Amniotic epithelial cell (primary cell): Measurements from ENCODE around the gene XRCC1.

ENCODE experiments used
- DNase-seq: peaks from one replicate; pipeline ENCODE4 v3.0.0-alpha.2; 2010; ENCODE audit warnings: low read depth

The XRCC1 gene, protein sequence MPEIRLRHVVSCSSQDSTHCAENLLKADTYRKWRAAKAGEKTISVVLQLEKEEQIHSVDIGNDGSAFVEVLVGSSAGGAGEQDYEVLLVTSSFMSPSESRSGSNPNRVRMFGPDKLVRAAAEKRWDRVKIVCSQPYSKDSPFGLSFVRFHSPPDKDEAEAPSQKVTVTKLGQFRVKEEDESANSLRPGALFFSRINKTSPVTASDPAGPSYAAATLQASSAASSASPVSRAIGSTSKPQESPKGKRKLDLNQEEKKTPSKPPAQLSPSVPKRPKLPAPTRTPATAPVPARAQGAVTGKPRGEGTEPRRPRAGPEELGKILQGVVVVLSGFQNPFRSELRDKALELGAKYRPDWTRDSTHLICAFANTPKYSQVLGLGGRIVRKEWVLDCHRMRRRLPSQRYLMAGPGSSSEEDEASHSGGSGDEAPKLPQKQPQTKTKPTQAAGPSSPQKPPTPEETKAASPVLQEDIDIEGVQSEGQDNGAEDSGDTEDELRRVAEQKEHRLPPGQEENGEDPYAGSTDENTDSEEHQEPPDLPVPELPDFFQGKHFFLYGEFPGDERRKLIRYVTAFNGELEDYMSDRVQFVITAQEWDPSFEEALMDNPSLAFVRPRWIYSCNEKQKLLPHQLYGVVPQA

DNA sequence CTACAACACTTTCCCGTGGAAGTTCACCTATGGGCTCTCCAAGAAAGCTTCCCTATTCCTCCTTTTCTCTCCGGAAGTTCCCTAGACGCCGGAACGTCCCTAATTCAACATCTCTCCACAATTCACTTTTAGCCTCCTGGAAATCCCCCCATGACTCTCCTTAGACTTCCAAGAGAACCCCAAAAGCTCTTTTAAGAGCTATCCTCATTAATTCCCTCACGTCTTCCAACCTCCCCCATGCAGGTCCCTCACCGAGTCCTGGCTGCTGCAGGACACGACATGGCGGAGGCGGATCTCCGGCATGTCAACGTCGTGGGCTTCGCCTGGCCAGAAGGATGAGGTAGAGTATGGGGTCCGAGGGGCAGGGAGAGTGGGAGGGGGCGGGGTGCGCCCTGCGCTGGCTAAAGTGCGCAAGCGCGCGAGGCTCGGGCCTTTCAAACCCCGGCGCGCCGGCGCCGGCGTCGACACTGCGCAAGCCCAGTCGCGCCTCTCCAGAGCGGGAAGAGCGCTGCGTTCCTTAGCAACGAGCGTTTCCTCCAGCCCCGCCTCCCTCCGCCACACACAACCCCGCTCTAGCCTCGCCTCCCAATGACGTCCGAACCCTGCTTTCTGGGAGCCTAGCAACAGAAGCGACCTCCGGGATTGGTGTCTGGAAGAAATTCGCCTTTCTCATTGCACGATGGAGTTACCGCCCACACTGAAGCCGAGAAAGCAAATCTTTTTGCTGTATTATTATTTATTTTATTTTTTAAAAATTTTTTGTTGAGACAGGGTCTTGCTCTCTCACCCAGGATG, at the start of gene XRCC1, which contains the start of gene PINLYP:
XRCC1 (minus strand) TSS at position 372 of the 795 bp plus-strand sequence; CDS start at position 303, 69 bp downstream.
PINLYP (plus strand) TSS at position 646 of the 795 bp plus-strand sequence. CDS start 1,391 bp downstream, outside the sequence.
- peak; percentile 98 for DNase-seq

DNA sequence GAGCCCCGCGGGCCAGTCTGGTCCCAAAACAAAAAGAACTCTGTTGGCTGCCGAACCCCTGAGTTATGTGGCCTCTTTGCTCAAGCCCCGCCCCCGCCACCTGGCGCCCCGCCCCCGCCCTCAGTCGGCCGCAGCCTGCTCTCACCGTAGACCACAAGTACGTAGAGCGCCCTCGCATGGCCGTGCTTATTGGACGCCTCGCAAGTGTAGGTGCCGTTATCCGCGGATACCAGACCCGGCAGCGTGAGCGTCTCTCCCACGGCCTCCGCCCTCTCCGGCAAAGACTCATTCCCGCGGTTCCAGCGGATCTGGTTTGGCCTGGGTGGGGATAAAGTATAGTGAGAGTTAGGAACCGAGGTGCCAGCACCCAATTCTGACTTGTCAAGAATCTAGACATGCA, 49.6 kb upstream of the XRCC1 start:
- peak; percentile 74 for DNase-seq

DNA sequence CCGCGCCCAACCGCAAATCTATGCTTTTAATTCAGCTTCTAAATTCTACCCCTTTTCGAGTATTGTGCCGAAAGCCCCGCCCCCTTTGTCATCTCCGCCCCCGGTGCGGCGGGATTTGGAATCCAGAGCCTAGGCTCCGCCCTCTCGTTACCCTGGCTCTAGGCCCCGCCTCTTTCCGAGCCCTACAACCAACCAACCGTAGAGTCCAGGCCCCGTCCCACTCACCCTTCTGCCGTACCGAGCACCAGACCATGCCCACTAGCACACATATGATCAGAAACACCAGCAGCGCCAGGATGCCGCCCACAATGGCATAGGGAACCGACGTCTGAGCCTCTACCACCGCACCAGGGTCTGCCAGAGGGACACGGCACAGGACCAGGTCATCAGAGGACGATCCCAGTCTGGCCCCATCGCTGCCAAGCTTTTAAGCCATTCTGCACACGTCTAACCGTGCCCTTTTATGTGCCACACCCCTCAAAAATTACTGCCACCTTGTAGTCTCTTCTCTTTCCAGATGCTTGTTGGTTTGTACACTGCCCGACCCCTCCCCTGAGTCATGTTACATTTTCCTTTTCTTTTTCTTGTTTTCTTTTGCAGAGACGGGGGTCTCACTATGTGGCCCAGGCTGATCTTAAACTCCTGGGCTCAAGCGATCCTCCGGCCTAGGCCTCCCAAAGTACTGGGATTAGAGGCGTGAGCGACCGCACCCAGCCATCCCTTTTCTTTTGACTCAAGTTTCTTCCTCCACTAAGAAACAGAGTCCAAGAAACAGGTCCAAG, 48.8 kb upstream of the XRCC1 start:
- DNase-seq: no peak

DNA sequence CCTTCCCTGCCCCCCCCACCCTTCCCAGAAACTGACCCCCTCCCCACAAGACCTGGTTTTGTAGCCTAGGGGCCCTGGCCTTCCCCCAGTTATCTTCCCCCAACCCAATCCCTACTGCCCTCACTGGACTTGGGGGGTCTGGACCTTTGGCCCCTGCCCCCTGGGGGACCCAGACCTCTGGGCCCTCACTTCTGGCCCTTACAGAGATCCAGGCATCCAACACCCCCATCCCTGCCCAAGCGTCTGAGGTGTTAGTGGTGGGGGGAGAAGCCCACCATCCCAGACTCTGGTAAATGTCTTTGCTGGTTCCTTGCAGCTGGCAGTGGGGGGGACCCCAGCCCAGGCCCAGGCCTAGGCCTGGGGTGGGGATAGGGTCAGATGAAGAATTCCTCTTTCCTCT, 47.6 kb upstream of the XRCC1 start:
- no peak for DNase-seq

DNA sequence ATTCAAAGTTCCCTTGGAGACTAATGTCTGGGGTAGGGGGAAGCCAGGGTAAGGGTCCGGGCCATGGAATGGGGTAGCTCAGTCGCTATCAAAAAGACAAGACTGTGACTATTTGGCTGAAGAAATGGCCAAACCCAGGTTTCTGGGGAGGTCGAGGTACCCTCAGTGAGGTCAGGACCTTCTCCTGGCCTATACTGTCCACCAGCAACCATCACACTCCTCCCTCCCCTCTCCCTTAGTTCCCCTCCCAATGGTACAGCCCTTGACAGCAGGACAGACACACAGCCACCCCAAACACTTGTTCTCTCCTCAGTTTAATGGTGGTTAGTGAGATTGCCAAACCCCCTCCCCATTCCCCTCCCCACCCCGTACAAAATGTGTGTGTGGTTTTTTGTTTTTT, 46.7 kb upstream of the XRCC1 start:
- DNase-seq: no peak

DNA sequence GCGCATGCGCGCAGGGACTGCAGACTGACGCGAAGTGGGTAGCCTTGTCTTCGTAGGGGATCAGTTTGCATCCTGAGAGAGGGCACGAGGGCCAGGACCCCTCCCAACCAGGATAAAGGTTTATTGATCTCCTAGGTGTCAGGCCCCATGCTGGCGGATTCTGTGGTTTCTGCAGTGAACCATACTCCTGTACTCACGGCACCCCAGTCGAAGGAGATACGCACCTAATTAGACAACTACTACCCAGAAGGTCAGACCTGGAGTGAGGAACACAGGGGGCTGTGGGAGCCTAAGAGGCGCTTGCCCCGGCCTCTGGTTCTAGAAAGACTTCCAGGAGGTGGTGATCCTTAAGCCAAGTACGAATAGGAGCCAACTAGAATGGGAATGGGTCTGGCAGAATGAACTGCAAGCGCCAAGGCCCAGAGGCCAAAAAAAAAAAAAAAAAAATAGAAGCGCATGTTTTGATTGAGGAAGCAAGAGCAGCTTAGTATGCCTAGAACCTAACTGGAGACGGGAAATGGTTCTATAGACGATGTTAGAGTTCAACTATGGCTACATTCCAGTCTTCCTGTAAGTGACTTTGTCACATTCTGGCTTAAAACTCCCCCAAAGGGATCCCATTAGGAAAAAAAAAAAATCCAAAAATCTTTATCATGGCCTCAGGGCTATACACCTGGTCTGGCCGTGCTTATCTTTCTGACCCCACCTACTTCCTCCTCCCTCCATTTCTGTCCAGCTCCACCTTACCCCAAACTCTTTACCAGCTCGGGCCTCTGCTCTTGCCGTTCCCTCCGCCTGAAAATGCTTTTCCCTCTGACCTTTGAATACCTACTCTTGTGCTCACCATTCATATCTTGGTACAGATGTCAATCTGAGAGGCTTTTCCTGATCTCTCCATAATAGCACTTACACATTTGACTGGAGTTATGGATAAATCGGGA, 45.0 kb upstream of the XRCC1 start:
- DNase-seq: no peak

DNA sequence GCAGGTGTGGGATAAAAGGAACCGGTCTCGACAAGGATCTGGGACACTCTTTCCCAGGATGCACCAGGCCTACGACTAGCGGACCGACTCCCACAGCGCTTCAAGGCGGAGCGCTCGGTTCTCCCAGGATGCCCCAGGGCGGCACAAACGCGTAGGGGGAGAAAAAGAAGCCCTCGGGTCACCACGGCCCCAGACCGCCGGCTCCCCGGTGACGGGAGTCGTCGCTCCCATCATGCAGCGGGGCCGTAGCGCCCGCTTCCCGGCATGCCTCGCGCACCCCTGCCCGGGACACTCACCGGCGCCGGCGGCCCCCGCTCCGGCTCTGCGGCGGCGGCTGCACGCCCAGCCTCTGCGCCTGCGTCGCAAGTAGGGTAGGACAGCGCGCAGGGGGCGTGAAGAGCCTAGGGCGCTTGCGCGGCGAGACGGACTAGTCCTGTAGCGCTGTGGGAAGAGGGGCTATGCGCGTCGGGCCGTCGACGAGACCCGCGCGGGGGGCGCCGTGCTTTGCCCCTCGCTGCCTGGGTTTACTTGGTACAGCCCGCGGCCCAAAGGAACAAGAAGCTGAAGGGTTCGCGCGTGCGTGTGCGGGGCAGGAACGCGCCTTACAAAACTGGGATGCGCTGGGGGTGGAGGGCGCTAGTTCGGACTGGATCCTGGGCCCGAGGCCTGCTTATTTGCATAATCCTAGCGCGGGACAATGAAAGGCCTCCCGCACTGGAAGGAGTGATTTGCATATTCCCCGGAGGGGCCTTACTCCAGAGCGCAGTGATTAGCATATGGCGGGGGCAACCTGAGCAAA, 44.1 kb upstream of the XRCC1 start, which contains the start of gene ZNF428:
ZNF428 (minus strand) TSS at position 368 of the 799 bp plus-strand sequence. CDS start 5,325 bp downstream, outside the sequence.
- peak; percentile 85 for DNase-seq

DNA sequence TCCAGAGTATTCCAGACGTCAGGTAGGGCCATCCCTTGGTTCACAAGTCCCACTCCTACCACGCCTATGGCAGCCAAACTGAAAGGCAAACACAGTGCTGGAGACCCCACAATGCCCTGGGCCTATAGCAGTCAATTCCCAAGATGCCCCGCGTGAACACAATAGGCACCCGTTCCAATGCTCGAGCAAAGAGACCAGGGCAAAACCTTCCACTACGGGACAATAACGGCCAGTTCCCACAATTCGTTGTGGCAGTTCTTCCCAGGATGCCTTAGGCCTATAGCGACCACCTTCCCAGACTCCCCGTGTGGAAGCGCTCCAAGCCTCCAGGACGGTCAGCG, 43.6 kb upstream of the XRCC1 start:
- DNase-seq: peak; percentile 22

DNA sequence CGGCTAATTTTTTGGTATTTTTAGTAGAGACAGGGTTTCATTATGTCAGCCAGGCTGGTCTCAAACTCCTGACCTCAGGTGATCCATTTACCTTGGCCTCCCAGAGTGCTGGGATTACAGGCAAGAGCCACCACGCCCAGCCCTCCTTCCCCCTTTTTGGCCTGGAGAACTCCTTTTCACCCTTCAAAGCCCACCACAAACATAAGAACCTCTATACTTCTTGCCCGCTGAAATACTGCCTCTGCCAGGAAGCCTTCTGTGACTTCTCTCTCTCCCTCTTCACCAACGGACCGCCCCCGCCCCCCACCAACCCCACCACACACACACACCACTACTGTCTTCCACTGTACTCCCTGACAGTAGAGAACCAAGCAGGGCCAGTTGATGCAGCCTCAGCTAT, 41.6 kb upstream of the XRCC1 start:
- DNase-seq: no peak

DNA sequence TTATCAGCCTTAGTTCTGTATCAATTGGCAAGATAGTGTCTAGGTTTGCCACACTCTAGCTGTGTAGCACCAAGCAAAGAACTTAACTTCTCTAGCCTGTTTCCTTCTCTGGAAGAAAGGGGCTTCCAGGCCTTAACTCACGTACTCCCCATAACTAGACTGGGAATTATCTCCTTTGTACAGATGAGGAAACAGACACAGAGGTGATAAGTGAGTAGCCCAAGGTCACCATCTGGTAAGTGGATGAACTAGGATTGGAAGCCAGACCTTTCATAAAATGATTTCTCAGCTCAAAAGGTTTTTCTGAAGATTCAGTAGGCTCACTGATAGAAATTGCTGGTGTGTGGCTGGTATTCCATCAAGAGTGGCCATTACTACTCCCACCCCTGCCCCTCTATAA, 41.0 kb upstream of the XRCC1 start:
- DNase-seq: no peak

DNA sequence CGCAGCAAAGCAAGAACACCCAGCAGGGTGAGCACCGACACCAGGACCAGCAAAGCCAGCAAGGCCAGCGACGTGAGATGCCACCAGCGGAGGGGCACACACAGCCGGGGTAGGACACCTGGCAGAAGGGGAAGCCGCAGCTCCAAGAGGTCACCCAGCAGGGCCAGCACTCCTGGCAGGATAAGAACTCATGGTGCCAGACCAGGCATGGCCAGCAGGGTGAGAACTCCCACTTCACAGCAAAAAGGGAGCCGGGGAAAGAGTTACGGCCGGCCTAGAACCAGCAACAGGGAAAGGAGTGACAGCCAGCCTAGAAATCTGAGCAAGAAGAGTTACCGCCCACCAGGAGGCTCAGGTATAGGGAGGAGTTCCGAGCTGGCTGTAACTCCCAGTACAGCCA, 37.0 kb upstream of the XRCC1 start:
- DNase-seq: no peak

DNA sequence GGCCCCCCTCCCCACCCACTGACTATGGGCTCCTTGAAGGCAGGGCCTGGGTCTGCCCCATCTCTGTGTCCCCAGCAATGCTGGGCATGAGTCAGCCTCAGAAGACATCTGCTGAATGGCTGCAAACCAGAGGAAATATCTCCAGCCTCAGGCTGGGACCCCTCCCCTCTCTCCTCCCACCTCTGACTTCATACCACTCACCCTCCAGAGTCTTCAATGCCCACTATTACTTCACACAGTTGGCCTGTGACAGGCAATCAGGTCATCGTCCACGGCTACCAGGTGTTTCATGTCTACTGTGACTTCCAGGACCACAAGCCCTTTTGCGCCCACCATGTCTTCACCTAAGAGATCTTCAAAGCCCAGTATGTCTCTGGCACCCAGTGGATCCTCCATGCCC, 36.5 kb upstream of the XRCC1 start, which contains the start of gene SRRM5:
SRRM5 (plus strand) TSS at position 301 of the 400 bp plus-strand sequence; CDS start at position 335, 34 bp downstream.
- no peak for DNase-seq

DNA sequence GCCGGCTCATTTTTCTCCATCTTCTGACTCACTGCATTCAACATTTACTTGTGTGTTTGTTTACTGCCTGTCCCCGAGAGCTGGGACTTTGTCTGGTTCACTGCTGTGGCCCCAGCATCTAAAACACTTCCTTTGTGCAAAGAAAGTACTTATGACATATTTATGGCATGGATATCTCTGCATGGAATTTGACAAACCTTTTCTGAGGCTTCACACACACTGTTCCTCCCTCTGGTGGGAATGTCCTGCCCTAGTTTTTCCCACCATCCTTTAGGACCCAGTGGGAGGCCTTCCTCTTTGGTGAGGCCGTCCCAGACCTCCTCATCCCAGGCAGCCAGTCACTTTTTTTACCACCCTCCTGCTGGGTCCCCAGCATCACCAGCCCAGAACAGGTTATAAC, 35.2 kb upstream of the XRCC1 start:
- peak; percentile 56 for DNase-seq

DNA sequence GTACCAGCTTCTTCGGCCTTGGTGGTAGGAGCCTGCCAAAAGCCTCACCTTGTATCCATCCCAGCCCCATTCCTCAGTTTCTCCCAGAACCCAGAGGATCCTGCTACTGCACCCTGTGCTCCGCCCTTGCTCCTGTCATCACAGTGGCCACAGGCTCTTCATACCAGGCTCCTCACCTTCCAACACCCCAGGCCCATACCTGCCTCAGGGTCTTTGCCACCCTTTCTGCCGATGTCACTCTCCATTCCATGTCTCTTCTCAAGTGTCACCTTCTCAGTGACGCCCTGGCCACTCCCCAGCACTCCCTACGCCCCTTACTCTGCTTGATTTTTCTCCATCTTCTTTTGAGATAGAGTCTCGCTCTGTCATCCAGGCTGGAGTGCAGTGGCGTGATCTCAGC, 34.5 kb upstream of the XRCC1 start:
- DNase-seq: no peak

DNA sequence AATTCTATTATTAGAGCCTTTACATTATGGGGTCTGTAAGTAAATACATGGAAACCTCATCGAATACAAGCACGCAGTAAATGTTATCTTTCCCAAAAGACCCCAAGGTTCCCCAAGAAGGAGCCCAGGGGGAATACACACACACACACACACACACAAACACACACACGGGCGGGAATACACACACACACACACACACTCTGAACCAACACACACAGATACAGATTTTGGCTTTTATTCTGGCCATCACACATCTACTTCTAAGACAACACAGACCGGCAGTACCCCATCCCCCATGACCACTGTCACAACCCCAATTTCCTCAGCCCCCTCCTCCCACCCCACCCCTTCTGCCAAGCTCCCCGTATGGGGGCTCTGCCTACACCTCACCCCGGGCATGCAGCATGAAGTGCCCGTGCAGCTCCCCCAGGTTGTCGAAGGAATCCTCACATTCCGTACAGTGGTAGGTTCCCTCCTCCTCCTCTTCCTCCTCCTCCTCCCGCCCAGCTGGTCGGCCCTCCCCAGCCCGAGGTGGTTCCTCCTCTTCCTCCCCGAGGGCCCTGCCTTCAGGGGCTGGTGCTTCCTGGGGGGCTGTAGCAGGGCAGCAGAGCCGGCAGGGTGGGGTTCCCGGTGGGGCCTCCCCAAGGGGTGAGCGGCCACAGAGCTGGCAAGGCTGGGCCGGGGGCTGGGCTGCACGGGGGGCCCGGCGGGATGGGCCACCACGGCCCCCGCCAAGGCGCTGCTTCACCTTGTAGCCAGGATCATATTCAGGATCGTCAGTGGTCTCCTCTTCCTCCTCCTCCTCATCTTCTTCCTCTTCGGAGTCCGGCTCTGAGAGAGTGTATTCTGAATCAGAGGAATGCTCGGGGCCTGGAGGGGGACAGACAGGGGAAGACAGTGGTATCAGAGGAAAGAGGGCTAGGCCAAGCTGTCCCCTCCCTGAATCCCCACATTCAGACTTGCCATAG, 32.2 kb upstream of the XRCC1 start:
- DNase-seq: no peak

DNA sequence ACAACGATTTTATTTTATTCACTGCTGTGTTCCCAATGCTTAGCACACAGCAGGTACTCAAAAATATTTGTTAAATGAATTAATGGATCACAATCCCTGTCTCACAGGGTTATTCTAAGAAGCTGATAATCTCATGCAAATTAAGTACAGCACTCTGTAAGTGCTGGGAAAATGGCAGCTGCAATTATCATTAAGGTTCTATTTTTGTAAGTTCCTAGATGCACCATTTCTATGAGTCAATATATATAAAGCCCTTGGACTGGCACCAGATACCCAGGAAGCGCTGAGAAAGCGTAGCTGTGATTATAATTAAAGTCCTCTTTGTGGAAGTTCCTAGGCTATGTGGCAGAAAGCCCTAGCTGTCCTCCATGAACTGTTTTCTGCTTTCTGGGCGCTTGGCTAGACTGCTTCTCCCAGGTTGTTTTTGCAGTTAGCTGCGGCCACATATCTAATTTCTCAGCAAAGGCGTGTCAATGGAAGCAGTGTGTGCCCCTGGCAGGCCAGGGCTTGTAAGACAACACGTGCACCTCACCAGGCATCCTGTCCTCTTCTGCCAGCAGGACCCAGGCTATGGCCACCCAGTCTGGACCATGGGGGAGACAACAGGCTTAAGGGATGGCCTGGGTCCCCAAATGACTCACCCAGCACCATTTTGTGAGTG, 31.4 kb upstream of the XRCC1 start:
- DNase-seq: no peak

DNA sequence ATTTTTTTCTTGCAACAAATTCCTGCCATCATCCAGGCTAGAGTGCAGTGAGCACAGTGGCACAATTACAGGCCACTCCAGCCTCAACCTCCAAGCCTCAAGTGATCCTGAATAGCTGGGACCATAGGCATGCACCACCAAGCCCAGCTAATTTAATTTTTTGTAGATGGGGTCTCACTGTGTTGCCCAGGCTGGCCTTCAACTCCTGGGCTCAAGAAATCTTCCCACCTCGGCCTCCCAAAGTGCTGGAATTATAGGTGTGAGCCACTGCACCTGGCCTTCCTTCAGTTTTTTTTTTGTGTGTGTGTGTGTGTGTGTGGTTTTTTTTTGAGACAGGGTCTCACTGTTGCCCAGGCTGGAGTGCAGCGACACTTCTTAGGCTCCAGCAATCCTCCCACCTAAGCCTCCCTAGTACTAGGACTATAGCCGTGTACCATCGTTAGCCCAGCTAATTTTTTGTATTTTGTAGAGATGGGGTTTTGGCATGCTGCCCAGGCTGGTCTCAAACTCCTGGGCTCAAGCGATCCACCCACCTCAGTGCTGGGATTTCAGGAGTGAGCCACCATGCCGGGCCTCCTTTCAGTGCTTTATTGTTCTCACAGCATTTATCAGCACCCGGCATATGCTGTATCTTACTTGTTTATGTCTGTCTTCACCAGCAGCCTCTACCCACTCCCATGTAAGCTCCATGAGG, 30.7 kb upstream of the XRCC1 start:
- DNase-seq: no peak
